A549 (cell line): ENCODE results near the gene CSTB. TPM values are rescaled to one million over a fixed set of nuclear protein-coding genes. Genes with fewer than 3 reads are reported as not detected.
"Not testable (repeated sequence)": the region's sequence is repeated elsewhere in the genome, so short reads cannot be mapped to it uniquely, and the experiment has no call there.

Source experiments
- ATAC-seq, 2 experiments: fragments of 200-7000 bp in 1 of 2; fragments of >200 bp in 1 of 2; cut with Nextera tagmentation in 1 of 2; cut with Tn5 transposase in 1 of 2; 3 replicates each; pipeline versions ENCODE4 v1.8.0 to v1.9.1; 2018 to 2020; ENCODE audit warnings: mild to moderate bottlenecking in 1 of 2, moderate library complexity in 1 of 2
- CTCF ChIA-PET: fragments of 300-600 bp; sonication (Branson Sonifier 250); formaldehyde crosslinking; extraction: SDS; loops from one replicate; lab custom pipeline; 2021; ENCODE audit warnings: antibody characterized with exemption, inconsistent platforms; lab: Yijun Ruan, JAX
- POLR2A ChIA-PET: fragments of 350-600 bp; formaldehyde crosslinking; extraction: SDS; loops from one replicate; lab custom pipeline; 2021; ENCODE audit warnings: antibody characterized with exemption, inconsistent platforms; lab: Yijun Ruan, JAX
- DNase-seq, 2 experiments: peaks; one replicate each; pipeline versions ENCODE4 v3.0.0 to v3.0.0-alpha.2; 2011 to 2016; ENCODE audit warnings: low read depth in 1 of 2, low spot score in 1 of 2
- FAIRE-seq: peaks from 2 replicates; lab custom pipeline; 2011; peaks lifted over from hg19 to GRCh38; lab: Jason Lieb, UNC
- H3K27ac ChIP-seq, 2 experiments: fragments of >200 bp; sonication (Bioruptor Twin); formaldehyde crosslinking; 3 replicates each; pipeline ENCODE4 v1.5.1; 2016 to 2017
- H3K4me1 ChIP-seq: fragments of >200 bp; sonication (Bioruptor Twin); formaldehyde crosslinking; 3 replicates; pipeline ENCODE4 v1.6.1; 2016
- H3K4me2 ChIP-seq: fragments of >200 bp; sonication (Bioruptor Twin); formaldehyde crosslinking; 3 replicates; pipeline ENCODE4 v1.6.1; 2016
- H3K4me3 ChIP-seq: fragments of >200 bp; sonication (Bioruptor Twin); formaldehyde crosslinking; 3 replicates; pipeline ENCODE4 v1.5.1; 2016
- H3K9me3 ChIP-seq: fragments of >200 bp; sonication (Bioruptor Twin); formaldehyde crosslinking; 3 replicates; pipeline ENCODE4 v1.6.1; 2016
- CBX2 ChIP-seq: fragments of 200-600 bp; sonication (generic); IDR thresholded peaks from 2 replicates; pipeline ENCODE4 v1.6.1; 2016; ENCODE audit warnings: low read depth, mild to moderate bottlenecking, borderline replicate concordance
- FOXS1 ChIP-seq: fragments of 250-450 bp; sonication (Bioruptor Pico); IDR thresholded peaks from 2 replicates; pipeline ENCODE4 v1.5.0; 2020; ENCODE audit warnings: mild to moderate bottlenecking, moderate library complexity
- GATA3 ChIP-seq: IDR thresholded peaks from 2 replicates; pipeline ENCODE4 v1.6.1; 2012; ENCODE audit warnings: borderline replicate concordance
- HOXA7 ChIP-seq: fragments of 250-450 bp; sonication (Bioruptor Pico); IDR thresholded peaks from 2 replicates; pipeline ENCODE4 v1.5.0; 2020; ENCODE audit warnings: mild to moderate bottlenecking, moderate library complexity
- HOXB13 ChIP-seq: fragments of 250-450 bp; sonication (Bioruptor Pico); IDR thresholded peaks from 2 replicates; pipeline ENCODE4 v1.5.0; 2020; ENCODE audit warnings: low read depth, mild to moderate bottlenecking, moderate library complexity
- JUN ChIP-seq, 2 experiments: fragments of >200 bp; sonication (Bioruptor Twin); formaldehyde crosslinking; IDR thresholded peaks; 2 replicates in 1 of 2; 3 replicates in 1 of 2; pipeline ENCODE4 v1.6.1; 2016 to 2017
- NFE2L2 ChIP-seq: fragments of 150-350 bp; conservative IDR thresholded peaks from 2 replicates; pipeline ENCODE4 v1.6.1; 2014; ENCODE audit warnings: low read length
- NR3C1 ChIP-seq: fragments of >200 bp; sonication (Bioruptor Twin); formaldehyde crosslinking; IDR thresholded peaks from 3 replicates; pipeline ENCODE4 v1.6.1; 2017
- PHF8 ChIP-seq: fragments of 200-600 bp; sonication (generic); IDR thresholded peaks from 2 replicates; pipeline ENCODE4 v1.6.1; 2016; ENCODE audit warnings: low read depth, mild to moderate bottlenecking, antibody characterized with exemption, moderate library complexity, borderline replicate concordance
- REST ChIP-seq: fragments of 200-600 bp; sonication (generic); IDR thresholded peaks from 2 replicates; pipeline ENCODE4 v1.6.1; 2016; ENCODE audit warnings: antibody characterized with exemption, mild to moderate bottlenecking, moderate library complexity
- RNF2 ChIP-seq: fragments of 200-600 bp; sonication (generic); IDR thresholded peaks from 2 replicates; pipeline ENCODE4 v1.6.1; 2016; ENCODE audit warnings: low read depth, mild to moderate bottlenecking, antibody characterized with exemption, moderate library complexity, borderline replicate concordance
- ZFP36 ChIP-seq: fragments of 450-650 bp; IDR thresholded peaks from 2 replicates; pipeline ENCODE4 v1.6.1; 2014; ENCODE audit warnings: borderline replicate concordance; ENCODE audit not compliant: partially characterized antibody
- WGBS: methylation state at CpG from one replicate; pipeline ENCODE4 v1.1.6; 2017; ENCODE audit errors: missing lambda C conversion rate; 5-methylcytosine and 5-hydroxymethylcytosine counted together
- polyA plus RNA-seq, 4 experiments: library from polyadenylated mRNA; depleted of rRNA in 3 of 4; stranded (reverse); fragments of >200 nt; fragmentation: RNase III in 1 of 4; extraction: RNeasy Plus Mini Kit Qiagen cat#74134 plus additional on column Dnase treatment in 1 of 4; gene quantifications; 2 replicates in 3 of 4; 3 replicates in 1 of 4; pipeline ENCODE4 v1.2.3, GENCODE V29; 2011 to 2017

The CSTB gene
- polyA plus RNA-seq, 2 of the 4 experiments (the other 2 are of a cell fraction) = 42.9 to 101 TPM

GRCh38 chr21:43825242-43825935 lies 49.3 kb upstream of the CSTB start (continued):
- no peak for TF ChIP-seq REST
- TF ChIP-seq GATA3 = no peak
- TF ChIP-seq JUN (IDR thresholded peaks at IDR 0.05) = no peak
- TF ChIP-seq PHF8 = no peak
- no peak for TF ChIP-seq NR3C1
- TF ChIP-seq FOXS1 (CRISPR knock-in tag) = no peak

GRCh38 chr21:43824333-43825241 lies 48.5 kb upstream of the CSTB start:
- peaks cover 5% of the 10 kb centered on the region; the same call in 1 of the 3 replicates for H3K4me1 ChIP-seq
- H3K4me3 ChIP-seq = no peak overlapping the region
- POLR2A ChIA-PET = no interaction called here
- peak in 1 of 2 experiments; percentile 35; a peak in 1 of 6 replicates for ATAC-seq
- no peak for TF ChIP-seq ZFP36
- no peak for TF ChIP-seq CBX2
- TF ChIP-seq NFE2L2 = no peak
- TF ChIP-seq HOXB13 = no peak
- no peak for TF ChIP-seq HOXA7 (CRISPR knock-in tag)
- TF ChIP-seq RNF2 = no peak
- TF ChIP-seq FOXS1 (CRISPR knock-in tag) = no peak
- TF ChIP-seq, all 56 proteins: peak for 0
- Histone ChIP-seq H3K9me3 (no peaks in the 10 kb centered on the region), H3K27ac (no peak overlapping the region), H3K4me2 (no peak overlapping the region)
- 80% methylated on average over 15 of the region's 17 CpGs for WGBS
- CTCF ChIA-PET = interaction anchor here (0.9 to 1.5 kb wide), 5 partner anchors 8 to 35 kb away, joined by 3 to 5 read pairs (median 3); partner anchors contain the start of gene RRP1
- no peak for FAIRE-seq
- DNase-seq = peak in 1 of 2 experiments; percentile 9

- H3K9me3 ChIP-seq, H3K4me1 ChIP-seq, FAIRE-seq, DNase-seq, POLR2A ChIA-PET, H3K4me3 ChIP-seq, ATAC-seq, H3K4me2 ChIP-seq, H3K27ac ChIP-seq, CTCF ChIA-PET: not testable (repeated sequence)
- WGBS = 88% methylated on average over 2 of the region's 5 CpGs
Measured at GRCh38 chr21:43822741-43823140, 46.6 kb upstream of the CSTB start.

GRCh38 chr21:43822166-43822565 lies 46.1 kb upstream of the CSTB start:
- POLR2A ChIA-PET = not testable (repeated sequence)
- 74% methylated on average over 4 of the region's 25 CpGs for WGBS

More at GRCh38 chr21:43822166-43822565, 46.1 kb upstream of the CSTB start:
- H3K4me2 ChIP-seq, H3K9me3 ChIP-seq, ATAC-seq, DNase-seq, H3K4me1 ChIP-seq, FAIRE-seq, CTCF ChIA-PET, H3K27ac ChIP-seq, H3K4me3 ChIP-seq: not testable (repeated sequence)
